HG02870 (cell line): ENCODE results near the gene ALS2CL.

ENCODE experiments used
- ATAC-seq: cut with Tn5 transposase; IDR thresholded peaks from one replicate; pipeline ENCODE4 v1.9.1; 2021; ENCODE audit warnings: mild to moderate bottlenecking, moderate library complexity; ENCODE audit not compliant: unreplicated experiment

The ALS2CL gene

DNA sequence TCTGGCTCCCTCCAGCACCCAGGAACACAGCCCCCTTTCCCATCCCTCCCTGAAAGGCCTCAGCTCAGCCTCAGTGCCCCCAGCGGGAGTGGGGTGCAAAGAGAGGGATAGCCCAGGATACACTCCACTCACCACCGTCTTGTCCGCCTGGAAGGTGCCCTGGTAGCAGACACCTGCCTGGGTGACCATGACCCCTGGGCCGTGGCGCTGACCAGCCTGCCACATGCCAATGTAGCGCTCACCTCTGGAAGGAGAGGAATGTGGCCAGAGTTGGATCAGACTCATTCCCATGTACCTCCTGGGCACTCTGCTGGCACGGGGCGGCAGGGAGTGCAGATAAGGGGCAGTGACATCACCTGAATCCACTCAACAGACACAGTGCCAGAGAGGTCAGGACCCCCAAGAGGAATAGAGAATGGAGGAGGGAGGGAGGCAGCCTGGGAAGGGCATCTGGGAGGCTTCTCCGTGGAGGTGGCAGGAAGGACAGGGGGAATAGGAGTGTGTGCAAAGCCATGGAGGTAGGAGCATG, 13.1 kb downstream of the ALS2CL start:
- no peak for ATAC-seq

DNA sequence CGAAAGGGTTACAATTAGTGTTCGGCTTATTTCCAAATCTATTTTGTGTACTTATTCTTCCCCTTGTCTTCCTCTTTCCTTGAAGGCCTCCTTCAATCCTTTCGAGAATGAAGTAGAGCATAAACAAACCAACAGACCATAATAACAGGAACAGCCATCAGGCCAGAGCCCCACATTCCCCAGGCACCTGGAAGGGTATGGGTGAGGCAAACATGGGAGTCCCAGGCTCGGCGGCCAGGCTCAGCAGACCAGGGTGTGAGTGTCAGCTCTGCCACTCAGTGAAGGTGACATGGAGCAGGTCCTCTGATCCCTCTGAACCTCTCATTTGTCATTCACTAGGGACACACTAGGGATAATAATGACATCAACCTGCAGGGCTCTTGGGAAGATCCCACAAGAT, 13.8 kb downstream of the ALS2CL start:
- no peak for ATAC-seq

DNA sequence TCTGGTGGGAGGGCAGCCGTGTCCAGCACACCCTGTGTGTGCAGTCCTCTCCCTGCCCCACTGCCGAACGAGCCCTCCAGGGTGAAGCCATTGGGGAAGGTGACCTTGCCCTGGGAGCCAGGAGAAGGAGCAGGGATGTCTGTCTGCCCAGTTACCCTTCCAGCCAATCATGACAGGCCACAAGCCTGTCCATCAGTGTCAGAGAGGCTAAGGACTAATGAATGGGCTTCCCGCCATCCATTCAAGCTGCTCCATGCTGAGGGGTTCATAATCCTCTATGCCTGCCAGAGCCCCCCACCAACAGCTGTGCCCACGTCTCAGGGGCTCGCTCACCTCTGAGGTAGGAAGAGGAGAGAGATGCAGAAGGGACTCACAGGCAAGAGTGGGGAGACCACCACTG, 15.2 kb downstream of the ALS2CL start:
- no peak for ATAC-seq

DNA sequence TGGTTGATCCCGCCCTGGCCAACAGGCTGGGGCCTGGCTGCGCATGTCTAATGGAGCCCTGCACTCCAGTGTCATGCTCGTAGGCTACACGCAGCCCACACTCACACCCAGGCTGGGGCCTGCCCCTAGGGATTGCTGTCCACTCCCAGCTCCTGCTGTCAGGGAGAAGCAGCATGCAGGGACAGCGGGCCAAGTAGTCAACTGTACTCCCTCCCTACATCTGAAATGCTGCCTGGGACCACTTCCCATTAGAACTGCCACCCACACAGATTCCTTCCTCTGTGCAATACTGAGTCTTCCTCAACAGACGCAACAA, 16.1 kb downstream of the ALS2CL start:
- ATAC-seq, result no peak

DNA sequence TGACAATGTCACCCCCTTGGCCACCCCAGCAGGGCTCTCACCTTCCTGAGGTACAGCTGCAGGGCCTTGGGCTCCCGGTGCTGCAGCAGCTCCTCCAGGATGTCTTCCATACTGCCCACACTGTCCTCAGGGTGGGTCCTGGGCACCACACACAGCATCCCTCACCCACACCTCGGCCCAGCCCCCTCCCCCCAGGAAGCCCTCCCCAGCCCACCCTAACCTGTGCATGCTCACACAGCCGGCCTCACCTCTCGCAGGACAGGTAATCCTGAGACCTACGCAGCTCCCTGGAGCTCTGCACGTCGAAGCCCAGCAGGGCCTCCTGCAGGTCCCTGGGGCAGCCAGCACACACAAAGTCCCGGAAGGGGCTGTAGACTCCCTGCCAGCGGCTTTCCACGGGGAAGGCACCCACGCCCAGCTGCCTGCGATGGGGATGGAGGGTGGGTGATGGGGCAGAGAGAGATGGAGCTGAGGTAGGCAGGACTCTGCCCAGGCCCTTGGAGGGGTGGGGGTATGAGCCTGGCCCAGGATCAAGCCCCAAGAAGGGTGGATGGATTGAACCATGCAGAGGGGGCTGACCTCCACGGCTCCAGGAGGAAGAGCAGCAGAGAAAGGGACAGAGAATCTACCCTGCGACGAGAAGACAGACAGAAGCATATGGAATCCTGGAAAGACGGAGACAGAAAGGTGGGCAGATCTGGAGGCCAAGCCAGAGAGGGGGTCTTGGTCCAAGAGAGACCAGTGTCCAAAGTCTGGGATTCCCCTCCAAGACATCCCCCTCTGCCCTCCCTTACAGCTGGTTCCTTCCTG, 16.7 kb downstream of the ALS2CL start:
- no peak for ATAC-seq

DNA sequence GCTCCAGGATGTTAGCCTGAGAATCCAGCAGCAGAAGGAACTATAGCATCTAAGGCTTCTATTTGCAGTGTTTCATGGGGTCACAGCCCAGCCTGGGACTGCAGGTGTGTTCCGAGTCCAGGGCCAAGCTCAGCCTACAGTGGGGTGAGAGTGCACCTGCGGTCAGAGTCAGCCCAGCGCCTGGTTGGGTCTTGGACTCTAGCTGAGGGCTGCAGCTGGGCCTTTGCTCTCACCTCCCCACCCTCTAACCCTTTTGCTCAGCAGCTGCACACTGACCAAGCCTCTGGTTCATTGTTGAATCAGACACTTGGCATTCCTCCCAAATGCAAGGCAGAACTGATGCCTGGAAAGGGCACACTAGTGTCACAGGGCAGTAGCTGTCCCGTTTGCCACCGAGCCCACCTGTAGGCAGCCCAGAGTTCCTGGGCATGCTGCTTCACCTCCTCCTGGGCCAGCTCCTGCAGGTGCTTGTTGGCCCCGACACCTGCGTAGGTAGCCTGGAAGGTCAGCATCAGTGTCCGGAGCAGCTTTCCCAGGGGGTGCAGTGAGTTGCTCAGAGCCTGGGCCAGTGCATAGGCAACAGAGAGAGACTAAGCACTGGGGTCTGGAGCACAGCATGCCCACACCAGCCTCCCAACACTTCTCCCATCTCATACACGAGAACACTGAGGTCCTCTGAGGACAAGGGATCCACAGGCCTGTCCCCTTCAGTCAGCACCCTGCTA, 17.5 kb downstream of the ALS2CL start:
- no peak for ATAC-seq

DNA sequence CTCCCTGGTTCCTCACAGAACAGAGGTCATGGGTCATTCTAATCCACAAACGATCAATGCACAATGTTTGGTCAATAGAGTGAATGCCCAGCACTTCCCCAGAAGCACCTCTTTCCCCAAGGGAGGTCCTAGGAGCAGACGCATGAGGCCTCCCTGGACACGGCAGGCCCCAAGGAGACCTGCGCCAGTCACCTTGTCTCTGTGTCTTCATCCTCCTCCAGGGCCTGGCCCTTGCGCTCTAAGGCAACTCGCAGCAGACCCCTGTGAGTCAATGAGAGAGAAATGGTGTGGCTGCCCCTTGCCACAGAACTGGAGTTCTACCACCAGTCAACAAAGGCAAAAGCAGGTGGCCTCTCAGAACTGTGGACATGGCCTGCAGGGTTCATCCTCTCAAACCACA, 18.1 kb downstream of the ALS2CL start:
- ATAC-seq, result no peak

DNA sequence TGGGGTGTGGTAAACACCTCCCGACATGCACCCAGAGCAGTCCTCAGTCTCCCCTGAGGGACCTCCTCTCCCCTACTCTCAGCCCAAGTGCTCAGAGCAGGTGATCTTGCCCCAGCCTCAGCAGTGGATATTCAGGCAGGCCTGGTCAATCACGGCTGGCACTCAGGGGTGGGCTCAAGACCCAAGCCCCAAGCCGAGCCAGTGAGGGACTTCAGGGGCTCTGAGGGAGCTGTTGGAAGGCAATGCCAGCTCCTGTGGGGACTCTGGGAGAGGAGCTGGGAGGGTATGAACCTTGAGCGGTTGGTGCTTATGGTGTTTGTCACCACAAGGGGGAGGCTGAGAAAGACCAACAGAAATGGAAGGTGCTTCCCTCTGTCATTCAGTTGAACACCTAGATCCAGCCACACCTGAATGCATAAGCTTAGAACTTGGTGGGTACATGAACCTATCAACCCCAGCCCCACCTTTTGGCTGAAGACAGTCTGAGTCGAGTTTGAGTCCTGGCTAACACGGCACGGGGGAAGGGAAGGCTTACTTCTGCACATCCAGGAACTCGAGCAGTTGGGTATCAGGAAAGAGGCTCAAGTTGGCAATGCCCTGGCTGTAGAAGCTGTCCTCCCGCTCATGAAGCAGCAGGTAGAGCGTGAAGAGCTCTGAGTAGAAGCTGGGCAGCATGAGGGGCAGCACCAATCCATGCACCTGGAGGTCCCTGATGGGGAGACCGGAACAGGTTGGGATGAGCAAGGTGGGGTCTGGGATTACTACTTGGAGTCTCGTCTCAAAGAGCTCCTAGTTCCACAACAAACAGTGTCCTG, 19.2 kb downstream of the ALS2CL start:
- ATAC-seq, result no peak

DNA sequence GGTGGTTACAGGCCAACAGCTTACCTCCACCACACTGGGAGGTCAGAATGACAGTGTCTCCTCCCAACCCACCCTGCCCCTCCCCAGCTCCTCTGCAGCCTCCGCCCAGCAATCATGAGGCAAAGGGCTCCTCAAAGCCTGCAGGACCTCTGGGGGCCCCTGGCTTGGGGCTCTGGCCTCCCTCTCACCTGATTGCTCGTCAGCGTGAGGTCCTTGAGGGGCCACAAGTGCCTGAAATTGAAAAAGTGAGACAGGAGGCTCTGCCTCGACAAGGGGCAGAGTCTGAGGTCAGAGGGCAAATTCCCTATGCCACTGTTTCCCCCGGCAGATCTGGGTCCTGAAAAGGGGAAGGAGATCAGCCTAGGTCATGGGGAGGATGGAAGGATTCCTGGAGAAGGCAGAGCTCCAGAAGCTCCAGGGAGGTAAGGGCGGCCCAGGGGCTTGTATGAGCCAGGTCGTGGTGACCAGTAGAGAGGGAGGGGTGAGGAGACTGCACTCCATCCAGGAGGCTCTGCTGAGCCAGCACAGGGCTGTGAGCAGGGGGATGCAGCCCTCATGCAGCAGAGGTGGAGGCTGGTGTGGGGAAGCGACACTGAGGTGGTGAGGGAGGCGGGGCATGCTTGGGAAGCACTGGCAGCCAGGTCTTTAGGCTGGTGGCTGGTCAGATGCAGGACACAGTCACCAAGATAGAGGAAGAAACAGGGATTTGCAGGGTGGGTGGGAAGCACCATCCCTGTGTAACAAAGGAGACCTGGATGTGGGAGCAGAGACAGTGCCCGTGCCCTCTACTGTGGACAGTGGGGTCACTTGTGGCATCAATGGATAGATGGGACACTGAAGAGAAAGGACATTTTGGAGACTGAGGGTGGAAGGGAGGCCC, 20.1 kb downstream of the ALS2CL start:
- ATAC-seq, result no peak

DNA sequence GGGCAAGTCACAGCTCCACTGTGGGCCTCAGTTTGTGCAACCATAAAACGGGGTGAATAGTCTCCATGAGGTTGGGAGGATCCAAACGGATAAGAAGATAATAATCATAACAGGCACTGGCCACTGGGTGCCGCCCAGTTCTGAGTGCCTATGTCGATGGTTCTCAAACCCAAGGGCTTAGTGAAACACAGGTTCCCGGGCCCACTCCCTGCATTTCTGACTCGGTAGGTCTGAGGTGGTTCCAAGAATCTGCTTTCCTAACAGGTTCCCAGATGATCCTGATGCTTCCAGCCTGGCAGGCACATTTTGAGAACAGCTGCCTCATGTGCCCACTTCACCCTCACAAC, 21.2 kb downstream of the ALS2CL start:
- ATAC-seq, result no peak

DNA sequence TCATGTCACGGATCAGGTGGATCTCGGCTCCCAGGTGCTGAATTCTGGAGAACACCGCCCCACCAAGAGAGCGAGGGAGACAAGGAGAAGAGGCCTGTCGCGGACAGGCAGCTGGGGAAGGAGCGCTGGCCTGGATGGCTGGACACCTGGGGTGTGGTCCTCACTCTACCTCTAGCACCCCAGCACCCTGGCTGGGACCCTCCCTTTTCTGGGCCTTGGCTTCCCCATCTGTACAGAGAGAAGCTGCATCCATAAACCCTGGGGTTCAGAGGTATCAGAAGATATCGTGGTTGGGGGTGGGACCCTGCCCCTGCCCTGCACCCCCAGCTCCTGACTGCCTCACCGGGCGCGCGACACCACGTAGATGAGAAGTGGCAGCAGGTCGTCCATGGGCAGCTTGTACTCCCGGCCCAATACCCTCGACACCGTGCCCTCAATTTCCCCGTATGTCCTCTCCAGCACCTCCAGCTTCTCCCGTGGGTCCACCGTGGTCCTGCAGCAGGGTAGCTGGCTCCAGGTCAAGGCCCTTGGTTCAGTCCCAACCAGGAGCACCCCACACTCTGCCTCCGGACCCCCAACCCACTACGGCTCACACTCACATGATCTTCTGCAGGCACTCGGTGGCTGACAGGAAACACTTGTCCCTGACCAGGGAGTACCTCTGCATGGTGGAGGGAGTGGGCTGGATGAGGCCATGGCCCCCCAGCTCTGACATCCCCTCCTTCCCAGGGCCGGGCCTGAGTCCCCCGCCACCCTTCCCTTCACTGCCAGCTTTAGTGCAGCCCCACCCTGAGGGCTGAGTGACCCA, 21.7 kb downstream of the ALS2CL start:
- no peak for ATAC-seq

DNA sequence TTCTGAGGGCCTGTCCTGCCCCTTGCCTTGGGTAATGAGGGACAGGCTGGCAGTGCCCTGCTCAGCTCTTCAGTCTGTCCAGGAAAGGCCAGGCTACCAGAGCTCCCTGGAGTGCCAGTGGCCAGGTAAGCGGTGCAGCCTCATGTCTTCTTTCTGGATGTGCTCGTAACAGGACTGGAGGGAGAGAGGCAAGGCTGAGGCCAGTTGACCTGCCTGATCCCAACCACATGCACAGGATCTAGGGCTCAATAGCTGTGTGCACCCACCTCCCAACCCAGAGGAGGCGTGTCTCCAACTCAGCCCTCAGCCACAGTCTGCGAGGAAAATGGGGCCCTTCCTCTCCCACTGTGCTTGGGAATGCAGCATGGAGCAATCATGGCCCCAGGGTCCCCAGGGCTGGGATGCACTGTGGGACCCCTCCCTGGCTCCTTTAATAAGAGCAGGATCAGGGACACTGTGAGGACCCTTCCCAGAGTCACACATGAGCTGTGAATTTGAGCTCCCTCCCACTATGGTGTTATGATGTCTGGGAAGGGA, 22.5 kb downstream of the ALS2CL start:
- no peak for ATAC-seq

DNA sequence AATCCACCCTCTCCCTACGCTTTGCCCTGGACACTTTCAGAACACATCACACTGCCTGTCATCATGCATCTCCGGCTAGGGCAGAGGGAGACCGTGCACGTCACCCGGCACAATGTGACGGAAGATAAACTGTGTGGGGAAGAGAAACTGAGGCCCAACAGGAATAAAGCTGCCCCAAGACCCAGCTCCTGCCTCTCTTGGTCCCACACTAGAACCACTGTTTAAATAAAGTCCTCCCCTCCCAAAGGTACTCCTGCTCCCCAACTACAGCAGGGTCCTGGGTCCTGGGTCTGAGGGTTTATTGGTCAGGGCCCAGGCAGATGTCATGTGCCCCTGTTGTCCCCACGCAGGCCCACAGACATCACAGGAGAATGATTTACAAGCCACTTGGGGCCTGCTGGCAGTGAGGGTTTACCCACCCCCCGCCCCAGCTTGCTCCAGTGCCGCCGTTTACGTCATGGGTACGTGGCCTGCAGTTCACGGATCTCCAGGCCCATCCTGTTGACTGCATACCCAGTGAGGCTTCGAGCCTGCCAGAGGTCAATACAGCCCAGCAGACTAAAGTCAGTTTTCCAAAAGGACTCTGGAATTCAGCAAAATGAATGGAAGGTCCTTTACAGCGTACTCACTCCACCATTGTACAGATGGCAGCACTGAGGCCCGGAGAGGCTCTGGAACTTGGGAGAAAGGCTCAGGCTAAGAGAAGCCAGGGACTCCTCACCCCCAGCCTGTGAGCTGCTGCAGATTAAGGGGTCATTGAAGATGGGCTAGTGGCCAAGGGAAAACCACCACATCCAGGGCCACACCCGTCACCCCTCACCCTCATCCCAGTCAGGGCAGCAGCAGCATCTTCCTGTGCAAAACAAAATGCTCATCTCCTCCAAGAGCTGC, 23.2 kb downstream of the ALS2CL start:
- ATAC-seq, result no peak

DNA sequence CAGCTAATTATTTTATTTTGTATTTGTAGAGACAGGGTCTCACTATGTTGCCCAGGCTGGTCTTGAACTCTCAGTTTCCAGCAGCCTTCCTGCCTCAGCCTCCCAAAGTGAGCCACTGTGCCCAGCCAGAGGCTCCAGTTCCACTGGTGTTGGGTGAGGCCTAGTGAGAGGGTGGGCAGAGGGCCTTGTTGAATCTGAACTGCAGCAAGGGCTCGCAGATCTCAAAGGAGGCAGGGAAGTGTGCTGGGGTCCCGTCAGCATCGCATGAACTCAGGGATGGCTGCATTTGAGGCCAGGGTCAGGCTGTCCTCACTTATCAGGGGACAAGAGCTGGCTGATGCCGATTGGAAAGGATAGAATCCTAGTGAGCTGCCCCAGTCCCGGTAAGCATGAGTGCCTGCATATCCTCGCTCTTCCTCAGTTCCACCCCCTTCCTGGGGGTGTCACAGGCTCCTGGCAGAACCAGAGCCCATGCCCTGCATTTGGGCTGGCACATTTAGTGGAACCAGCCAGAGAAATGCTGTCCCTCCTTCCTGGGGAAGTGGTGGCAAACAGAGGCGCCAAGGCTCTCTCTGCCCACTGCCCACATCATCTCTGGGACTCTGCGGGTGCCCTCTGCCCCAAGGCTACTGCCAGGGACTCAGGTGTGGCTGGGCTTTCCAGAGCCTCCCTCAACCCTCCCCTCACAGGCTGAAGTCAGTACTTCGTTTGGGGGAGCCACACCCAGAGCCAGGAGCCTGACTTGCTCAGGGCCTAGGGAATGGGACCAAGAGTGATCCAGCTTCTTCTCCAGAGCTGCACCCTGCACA, 24.1 kb downstream of the ALS2CL start:
- no peak for ATAC-seq

DNA sequence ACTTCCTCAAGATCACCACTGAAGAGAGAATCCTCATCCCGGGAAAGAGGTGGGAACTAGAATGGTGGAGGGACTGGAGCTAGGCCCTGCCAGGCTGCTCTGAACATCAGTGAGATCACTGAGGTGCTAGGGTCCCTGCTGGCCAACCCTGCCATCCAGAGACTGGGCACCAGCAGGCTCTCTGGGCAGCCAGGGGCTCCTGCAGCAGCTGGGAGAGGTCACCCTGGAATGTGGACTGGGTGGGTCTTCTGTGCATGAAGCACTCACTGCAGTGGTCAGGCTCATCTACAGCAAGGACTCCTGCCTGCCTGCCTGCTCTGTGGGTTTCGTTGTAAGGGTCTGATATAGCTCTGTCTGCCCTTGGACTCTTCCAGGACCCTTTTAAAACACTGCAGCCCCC, 24.9 kb downstream of the ALS2CL start:
- no peak for ATAC-seq

DNA sequence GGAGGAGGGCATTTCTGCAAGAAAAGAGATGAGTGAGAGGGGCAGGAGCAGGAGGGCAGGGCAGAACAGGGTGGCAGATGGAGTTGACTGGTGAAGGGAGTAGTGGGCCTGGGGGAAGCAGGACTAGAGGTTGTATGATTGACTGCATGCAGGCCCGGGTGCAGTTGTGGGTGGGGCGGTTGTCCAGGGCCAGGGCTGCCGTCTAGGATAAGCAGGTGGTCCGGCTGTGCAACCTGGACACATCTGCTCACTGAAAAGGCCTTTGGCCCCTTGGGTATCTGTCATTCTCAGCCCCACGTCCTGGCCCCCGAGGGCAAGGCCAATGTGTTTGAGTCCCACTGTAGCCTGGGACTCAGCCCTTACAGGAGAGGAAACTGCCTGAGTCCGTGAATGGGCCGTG, 25.4 kb downstream of the ALS2CL start:
- ATAC-seq, result no peak

DNA sequence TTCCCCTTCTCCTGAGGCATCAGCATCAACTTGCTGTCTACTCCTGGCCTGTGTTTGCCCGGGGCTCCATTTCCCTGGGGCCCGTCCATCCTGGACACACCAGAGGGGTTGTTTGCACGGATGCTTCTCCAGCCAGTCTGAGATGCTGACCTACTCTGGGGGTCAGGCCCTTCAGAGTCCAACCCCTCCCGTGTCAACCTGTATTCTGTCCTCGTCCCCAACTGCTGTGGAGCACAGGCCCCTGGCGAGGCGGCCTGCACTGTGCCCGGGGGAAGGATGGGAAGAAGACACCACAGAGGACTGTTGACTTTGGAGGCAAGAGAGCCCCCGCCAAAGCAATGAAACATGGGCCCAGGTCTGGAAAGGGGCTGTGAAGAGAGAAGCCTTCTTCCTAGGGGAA, 25.8 kb downstream of the ALS2CL start:
- no peak for ATAC-seq
